ENCODE data around the gene SND1.

The SND1 gene

GRCh38 chr7:127690337-127690736 is 38.3 kb downstream of the SND1 start:
- no peak for DNase-seq

- peak; percentile 31 for DNase-seq
These were observed 38.8 kb downstream of the SND1 start for GRCh38 chr7:127690806-127691205.

GRCh38 chr7:127692200-127692599 is 40.2 kb downstream of the SND1 start:
- DNase-seq, result no peak

GRCh38 chr7:127699853-127700252 is 47.9 kb downstream of the SND1 start:
- no peak for DNase-seq

- no peak for DNase-seq
These were observed 50.2 kb downstream of the SND1 start for GRCh38 chr7:127702052-127702652.

- no peak for DNase-seq
These were observed 50.9 kb downstream of the SND1 start for GRCh38 chr7:127702938-127703337.

GRCh38 chr7:127704211-127704610 is 52.2 kb downstream of the SND1 start:
- DNase-seq, result no peak

- DNase-seq, result no peak
These were observed 53.5 kb downstream of the SND1 start for GRCh38 chr7:127705461-127705959.

- no peak for DNase-seq
These were observed 54.8 kb downstream of the SND1 start for GRCh38 chr7:127706766-127707165.

GRCh38 chr7:127708201-127708600 is 56.2 kb downstream of the SND1 start:
- no peak for DNase-seq

GRCh38 chr7:127708788-127709187 is 56.8 kb downstream of the SND1 start:
- DNase-seq, result peak; percentile 94

GRCh38 chr7:127710635-127711034 is 58.6 kb downstream of the SND1 start:
- no peak for DNase-seq

GRCh38 chr7:127711872-127712271 is 59.9 kb downstream of the SND1 start:
- DNase-seq, result no peak

GRCh38 chr7:127713006-127713405 is 61.0 kb downstream of the SND1 start:
- DNase-seq, result no peak

GRCh38 chr7:127713758-127714157 is 61.8 kb downstream of the SND1 start:
- DNase-seq, result peak; percentile 30

- no peak for DNase-seq
These were observed 63.3 kb downstream of the SND1 start for GRCh38 chr7:127715272-127715671.

- DNase-seq, result peak; percentile 31
These were observed 63.9 kb downstream of the SND1 start for GRCh38 chr7:127715901-127716300.

- no peak for DNase-seq
These were observed 65.7 kb downstream of the SND1 start for GRCh38 chr7:127717502-127718339.

- no peak for DNase-seq
These were observed 66.3 kb downstream of the SND1 start for GRCh38 chr7:127718340-127718679.

- no peak for DNase-seq
These were observed 74.5 kb downstream of the SND1 start for GRCh38 chr7:127726476-127726875.

- no peak for DNase-seq
These were observed 78.8 kb downstream of the SND1 start for GRCh38 chr7:127730658-127731276.

- no peak for DNase-seq
These were observed 79.6 kb downstream of the SND1 start for GRCh38 chr7:127731431-127732080.

- no peak for DNase-seq
These were observed 80.3 kb downstream of the SND1 start for GRCh38 chr7:127732306-127732705.
